Body of pancreas (tissue), 4 donors: ENCODE results near the gene GABRP. TPM values are rescaled to one million over a fixed set of nuclear protein-coding genes. Genes with fewer than 3 reads are reported as not detected.
A peak's percentile ranks its signal among the peaks of the same experiment; 100 is the strongest.
"Not testable (repeated sequence)": the region's sequence is repeated elsewhere in the genome, so short reads cannot be mapped to it uniquely, and the experiment has no call there.

Experiments
- ATAC-seq: fragments of 150-250 bp; one replicate; pipeline ENCODE4 v1.9.1; 2016
- DNase-seq, 4 donors: peaks; one replicate each; pipeline ENCODE4 v3.0.0-alpha.2; 2019
- H3K27ac ChIP-seq, 4 donors: fragments of 200-600 bp; sonication (generic); 1 replicate in 3 of 4; 2 replicates in 1 of 4; pipeline versions ENCODE4 v1.5.1 to v1.6.1; 2016 to 2019; ENCODE audit warnings: mild to moderate bottlenecking in 1 of 4, mixed read lengths in 1 of 4, moderate library complexity in 1 of 4
- H3K27me3 ChIP-seq, 2 donors: fragments of 200-600 bp; sonication (generic); one replicate each; pipeline ENCODE4 v1.6.0; 2016; ENCODE audit warnings: mild to moderate bottlenecking in 1 of 2
- H3K36me3 ChIP-seq, 2 donors: fragments of 200-600 bp; sonication (generic); replicated peaks in 1 of 2; 2 replicates each; pipeline ENCODE4 v1.5.1; 2016; ENCODE audit warnings: low read depth in 2 of 2; ENCODE audit not compliant: insufficient read depth in 1 of 2
- H3K4me1 ChIP-seq: fragments of 200-600 bp; sonication (generic); one replicate; pipeline ENCODE4 v1.6.0; 2016
- H3K4me3 ChIP-seq, 2 donors: fragments of 200-600 bp; sonication (generic); 1 replicate in 1 of 2; 2 replicates in 1 of 2; pipeline ENCODE4 v1.5.1; 2016 to 2019
- H3K9me3 ChIP-seq, 3 donors: fragments of 200-600 bp; sonication (generic); 1 replicate in 2 of 3; 2 replicates in 1 of 3; pipeline ENCODE4 v1.5.1; 2016
- POLR2A ChIP-seq, 3 donors: fragments of 450-650 bp; IDR thresholded peaks; one replicate each; pipeline ENCODE4 v1.6.1; 2016; ENCODE audit warnings: antibody characterized with exemption in 3 of 3, mild to moderate bottlenecking in 2 of 3
- WGBS, 2 donors: methylation state at CpG; one replicate each; pipeline ENCODE4 v1.1.5; 2017; 5-methylcytosine and 5-hydroxymethylcytosine counted together
- intact Hi-C: fragments of 100-400 bp; cut with DNase I; formaldehyde crosslinking; loops from one replicate; pipeline ENCODE4 v1.15.1; 2023
- total RNA-seq, 2 donors: library from RNA; depleted of rRNA; stranded (reverse); fragments of >200 nt; gene quantifications; one replicate each; pipeline ENCODE4 v1.1.0, GENCODE V29; 2016
- TF ChIP-seq, protein P1 (sequence below), 7 experiments: fragments of 450-650 bp in 4 of 7; fragments of 200-600 bp in 3 of 7; sonication (generic) in 3 of 7; IDR thresholded peaks; one replicate each; pipeline ENCODE4 v1.5.1; 2016 to 2019; ENCODE audit warnings: antibody characterized with exemption in 7 of 7

The GABRP gene
- total RNA-seq, 2 donors from 2014 or later, result 8.6 TPM; not detected in 1

GRCh38 chr5:170751631-170752030 lies 31.9 kb upstream of the GABRP start:
- ATAC-seq (no peak), DNase-seq (no peak)
- Histone ChIP-seq H3K4me1 (peaks cover 70% of the 10 kb centered on the region), H3K9me3 (no peaks in the 10 kb centered on the region), H3K27ac (peak overlapping the region in 3 of 4 donors; percentile 10 to 87 (median 76)), H3K27me3 (no peaks in the 10 kb centered on the region), H3K4me3 (no peak overlapping the region), H3K36me3 (no peaks in the 10 kb centered on the region)
- TF ChIP-seq POLR2A (IDR thresholded peaks at IDR 0.05), result no peak
- TF ChIP-seq, protein P1, sequence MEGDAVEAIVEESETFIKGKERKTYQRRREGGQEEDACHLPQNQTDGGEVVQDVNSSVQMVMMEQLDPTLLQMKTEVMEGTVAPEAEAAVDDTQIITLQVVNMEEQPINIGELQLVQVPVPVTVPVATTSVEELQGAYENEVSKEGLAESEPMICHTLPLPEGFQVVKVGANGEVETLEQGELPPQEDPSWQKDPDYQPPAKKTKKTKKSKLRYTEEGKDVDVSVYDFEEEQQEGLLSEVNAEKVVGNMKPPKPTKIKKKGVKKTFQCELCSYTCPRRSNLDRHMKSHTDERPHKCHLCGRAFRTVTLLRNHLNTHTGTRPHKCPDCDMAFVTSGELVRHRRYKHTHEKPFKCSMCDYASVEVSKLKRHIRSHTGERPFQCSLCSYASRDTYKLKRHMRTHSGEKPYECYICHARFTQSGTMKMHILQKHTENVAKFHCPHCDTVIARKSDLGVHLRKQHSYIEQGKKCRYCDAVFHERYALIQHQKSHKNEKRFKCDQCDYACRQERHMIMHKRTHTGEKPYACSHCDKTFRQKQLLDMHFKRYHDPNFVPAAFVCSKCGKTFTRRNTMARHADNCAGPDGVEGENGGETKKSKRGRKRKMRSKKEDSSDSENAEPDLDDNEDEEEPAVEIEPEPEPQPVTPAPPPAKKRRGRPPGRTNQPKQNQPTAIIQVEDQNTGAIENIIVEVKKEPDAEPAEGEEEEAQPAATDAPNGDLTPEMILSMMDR (IDR thresholded peaks at IDR 0.05), result no peak
- WGBS, 2 donors, result 59 to 66% methylated on average over 11 of the region's 11 CpGs
- intact Hi-C loops, result no loop called here

GRCh38 chr5:170752257-170753215 lies 31.0 kb upstream of the GABRP start:
- no peaks in the 10 kb centered on the region for H3K9me3 ChIP-seq
- H3K4me1 ChIP-seq, result peaks cover 71% of the 10 kb centered on the region
- no peak overlapping the region for H3K4me3 ChIP-seq
- peak; percentile 28 for ATAC-seq
- no peaks in the 10 kb centered on the region for H3K36me3 ChIP-seq
- no peaks in the 10 kb centered on the region for H3K27me3 ChIP-seq
- TF ChIP-seq, protein P1 (IDR thresholded peaks at IDR 0.05), result no peak
- no peak for TF ChIP-seq POLR2A (IDR thresholded peaks at IDR 0.05)
- intact Hi-C loops, result no loop called here
- peak in 2 of 4 donors; percentile 41 to 46 for DNase-seq
- H3K27ac ChIP-seq, result peak overlapping the region in 3 of 4 donors; percentile 10 to 87 (median 76)
- 45 to 58% methylated on average over 5 to 10 of the region's 10 CpGs for WGBS, 2 donors

- H3K9me3 ChIP-seq, result no peaks in the 10 kb centered on the region
- H3K27me3 ChIP-seq, result no peaks in the 10 kb centered on the region
- ATAC-seq (no peak), DNase-seq (no peak)
- peaks cover 72% of the 10 kb centered on the region for H3K4me1 ChIP-seq
- no peaks in the 10 kb centered on the region for H3K36me3 ChIP-seq
- H3K4me3 ChIP-seq, result no peak overlapping the region
- intact Hi-C loops, result no loop called here
- peak overlapping the region in 2 of 4 donors; percentile 76 to 87 for H3K27ac ChIP-seq
- TF ChIP-seq, protein P1 (IDR thresholded peaks at IDR 0.05), result no peak
- TF ChIP-seq POLR2A (IDR thresholded peaks at IDR 0.05), result no peak
Observed at GRCh38 chr5:170753311-170753710, 30.2 kb upstream of the GABRP start.

GRCh38 chr5:170754508-170754907 lies 29.0 kb upstream of the GABRP start:
- 69 to 74% methylated on average over 2 of the region's 2 CpGs for WGBS, 2 donors
- H3K27me3 ChIP-seq, H3K36me3 ChIP-seq, intact Hi-C loops, H3K9me3 ChIP-seq, H3K4me3 ChIP-seq, H3K27ac ChIP-seq, DNase-seq, ATAC-seq: not testable (repeated sequence)
- H3K4me1 ChIP-seq, result peaks cover 74% of the 10 kb centered on the region

DNA sequence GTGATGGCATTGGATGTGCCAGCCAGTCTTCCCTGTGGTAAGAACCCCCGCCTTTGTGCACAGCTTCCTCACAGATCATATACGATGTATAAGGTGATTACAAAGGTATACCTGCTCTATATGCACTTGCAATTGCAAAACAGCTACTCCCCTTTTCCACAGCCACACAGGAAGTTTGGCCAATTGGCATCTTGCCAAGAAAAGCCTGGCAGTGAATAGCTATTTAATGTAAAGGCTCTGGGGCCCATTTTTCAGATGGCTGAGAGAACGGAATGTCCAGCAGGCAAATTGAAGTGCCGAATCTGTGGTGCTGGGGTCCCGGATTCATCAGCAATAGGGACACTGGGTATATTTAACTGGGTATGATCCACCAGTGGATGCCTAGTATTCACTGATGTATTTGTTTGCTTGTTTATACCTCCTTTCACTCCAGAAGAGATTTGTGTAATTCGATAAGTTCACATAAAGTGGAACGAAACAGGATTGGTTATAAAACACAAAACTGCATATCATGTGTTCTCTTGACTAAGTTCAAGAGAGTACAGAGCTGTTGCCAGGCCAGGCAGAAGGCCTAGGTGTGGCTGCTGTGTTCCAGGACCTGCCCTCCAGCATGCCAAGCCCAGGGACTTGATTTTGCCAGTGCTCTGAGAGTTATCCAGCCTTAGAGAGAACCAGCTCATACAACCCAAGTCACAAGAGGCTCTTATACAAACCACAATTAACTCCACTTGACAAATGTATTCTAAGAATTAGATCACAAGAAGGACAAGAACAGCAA lies 27.7 kb upstream of the GABRP start:
- no peaks in the 10 kb centered on the region for H3K36me3 ChIP-seq
- H3K4me1 ChIP-seq, result peaks cover 69% of the 10 kb centered on the region
- intact Hi-C loops, result no loop called here
- no peak overlapping the region for H3K4me3 ChIP-seq
- DNase-seq, result peak in 3 of 4 donors; percentile 35 to 68 (median 56)
- no peak for TF ChIP-seq POLR2A (IDR thresholded peaks at IDR 0.05)
- TF ChIP-seq, protein P1 (IDR thresholded peaks at IDR 0.05), result no peak
- peak overlapping the region in 3 of 4 donors; percentile 72 to 90 (median 73) for H3K27ac ChIP-seq
- H3K9me3 ChIP-seq, result no peaks in the 10 kb centered on the region
- 73 to 83% methylated on average over 6 to 7 of the region's 7 CpGs for WGBS, 2 donors
- no peaks in the 10 kb centered on the region for H3K27me3 ChIP-seq
- no peak for ATAC-seq
